Measurements from ENCODE around the gene CORO2B. TPM values are rescaled to one million over a fixed set of nuclear protein-coding genes. Genes with fewer than 3 reads are reported as not detected.

CORO2B gene
- total RNA-seq, 1 donor from 2014 or later: 21.3 TPM

DNA sequence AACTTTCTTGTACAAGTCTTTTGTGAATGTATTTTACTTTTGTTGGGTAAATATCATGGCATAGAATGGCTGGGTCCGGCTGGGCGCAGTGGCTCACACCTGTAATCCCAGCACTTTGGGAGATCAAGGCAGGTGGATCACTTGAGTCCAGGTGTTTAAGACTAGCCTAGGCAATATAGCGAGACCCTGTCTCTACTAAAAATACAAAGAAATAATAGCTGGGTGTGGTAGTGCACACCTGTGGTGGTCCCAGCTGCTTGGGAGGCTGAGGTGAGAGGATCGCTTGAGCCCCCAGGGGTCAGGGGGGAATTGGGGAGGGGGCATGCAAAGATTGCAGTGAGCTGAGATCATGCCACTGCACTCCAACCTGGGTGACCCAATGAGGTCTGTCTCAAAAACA, 189.0 kb downstream of the CORO2B start:
- H3K4me3 Mint-ChIP-seq: no peak overlapping the region
- H3K27me3 Mint-ChIP-seq (ENCODE audit: low read depth): peaks cover 2% of the 10 kb centered on the region
- peaks cover 12% of the 10 kb centered on the region for H3K4me1 Mint-ChIP-seq
- peaks cover 3% of the 10 kb centered on the region for H3K9me3 Mint-ChIP-seq
- H3K27ac Mint-ChIP-seq (ENCODE audit: unreplicated experiment): no peak overlapping the region
- no peak for DNase-seq (ENCODE audit: low read depth, low spot score)
- H3K36me3 Mint-ChIP-seq (ENCODE audit: low read depth): no peaks in the 10 kb centered on the region
- TF ChIP-seq, protein P1, sequence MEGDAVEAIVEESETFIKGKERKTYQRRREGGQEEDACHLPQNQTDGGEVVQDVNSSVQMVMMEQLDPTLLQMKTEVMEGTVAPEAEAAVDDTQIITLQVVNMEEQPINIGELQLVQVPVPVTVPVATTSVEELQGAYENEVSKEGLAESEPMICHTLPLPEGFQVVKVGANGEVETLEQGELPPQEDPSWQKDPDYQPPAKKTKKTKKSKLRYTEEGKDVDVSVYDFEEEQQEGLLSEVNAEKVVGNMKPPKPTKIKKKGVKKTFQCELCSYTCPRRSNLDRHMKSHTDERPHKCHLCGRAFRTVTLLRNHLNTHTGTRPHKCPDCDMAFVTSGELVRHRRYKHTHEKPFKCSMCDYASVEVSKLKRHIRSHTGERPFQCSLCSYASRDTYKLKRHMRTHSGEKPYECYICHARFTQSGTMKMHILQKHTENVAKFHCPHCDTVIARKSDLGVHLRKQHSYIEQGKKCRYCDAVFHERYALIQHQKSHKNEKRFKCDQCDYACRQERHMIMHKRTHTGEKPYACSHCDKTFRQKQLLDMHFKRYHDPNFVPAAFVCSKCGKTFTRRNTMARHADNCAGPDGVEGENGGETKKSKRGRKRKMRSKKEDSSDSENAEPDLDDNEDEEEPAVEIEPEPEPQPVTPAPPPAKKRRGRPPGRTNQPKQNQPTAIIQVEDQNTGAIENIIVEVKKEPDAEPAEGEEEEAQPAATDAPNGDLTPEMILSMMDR (conservative IDR thresholded peaks at IDR 0.05): no peak

DNA sequence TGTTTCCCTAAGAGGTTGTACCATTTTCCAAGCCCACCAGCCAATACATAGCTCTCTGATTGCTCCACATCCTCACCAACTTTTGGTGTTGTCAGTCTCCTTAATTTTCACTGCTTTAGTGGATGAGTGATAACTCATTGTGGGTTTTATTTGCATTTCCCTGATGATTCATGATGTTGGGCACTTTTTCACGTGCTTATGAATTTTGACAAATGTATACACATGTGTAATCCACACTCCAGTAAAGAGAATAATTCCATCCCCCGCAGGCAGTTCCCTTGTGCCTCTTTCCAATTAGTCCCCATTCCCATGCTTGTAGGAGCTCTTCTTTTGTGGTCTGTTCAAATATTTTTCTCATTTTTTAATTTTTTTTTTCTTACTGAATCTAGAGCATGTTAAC, 189.5 kb downstream of the CORO2B start:
- DNase-seq (ENCODE audit: low read depth, low spot score): no peak
- Mint-ChIP-seq H3K36me3 (ENCODE audit: low read depth) (no peaks in the 10 kb centered on the region), H3K4me3 (no peak overlapping the region), H3K27ac (ENCODE audit: unreplicated experiment) (no peak overlapping the region), H3K4me1 (peaks cover 12% of the 10 kb centered on the region), H3K9me3 (peaks cover 3% of the 10 kb centered on the region), H3K27me3 (ENCODE audit: low read depth) (peaks cover under 1% of the 10 kb centered on the region)
- TF ChIP-seq, protein P1 (conservative IDR thresholded peaks at IDR 0.05): no peak

DNA sequence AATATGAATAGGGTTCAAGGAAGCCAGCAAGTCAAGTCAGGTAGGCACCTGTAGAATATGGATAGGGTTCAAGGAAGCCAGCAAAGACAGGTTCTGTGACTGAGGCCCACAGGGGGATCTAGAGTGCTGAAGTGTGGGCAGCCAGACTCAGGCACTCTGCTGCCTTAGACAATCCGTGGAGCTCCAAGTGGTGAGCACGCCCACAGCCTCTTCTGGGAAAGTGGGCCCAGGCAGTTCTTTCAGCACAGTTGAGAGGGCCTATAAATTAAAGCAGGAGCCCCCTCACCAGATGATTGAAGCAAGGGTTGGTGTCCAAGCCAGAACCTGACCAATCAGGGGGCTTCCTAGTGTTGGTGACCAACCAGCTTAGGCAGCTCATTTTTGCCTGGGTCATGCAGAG, 190.9 kb downstream of the CORO2B start:
- Mint-ChIP-seq H3K27ac (ENCODE audit: unreplicated experiment) (no peak overlapping the region), H3K27me3 (ENCODE audit: low read depth) (no peaks in the 10 kb centered on the region), H3K9me3 (peaks cover 5% of the 10 kb centered on the region), H3K4me3 (no peak overlapping the region), H3K4me1 (peaks cover 12% of the 10 kb centered on the region), H3K36me3 (ENCODE audit: low read depth) (peaks cover 3% of the 10 kb centered on the region)
- TF ChIP-seq, protein P1 (conservative IDR thresholded peaks at IDR 0.05): no peak
- no peak for DNase-seq (ENCODE audit: low read depth, low spot score)

DNA sequence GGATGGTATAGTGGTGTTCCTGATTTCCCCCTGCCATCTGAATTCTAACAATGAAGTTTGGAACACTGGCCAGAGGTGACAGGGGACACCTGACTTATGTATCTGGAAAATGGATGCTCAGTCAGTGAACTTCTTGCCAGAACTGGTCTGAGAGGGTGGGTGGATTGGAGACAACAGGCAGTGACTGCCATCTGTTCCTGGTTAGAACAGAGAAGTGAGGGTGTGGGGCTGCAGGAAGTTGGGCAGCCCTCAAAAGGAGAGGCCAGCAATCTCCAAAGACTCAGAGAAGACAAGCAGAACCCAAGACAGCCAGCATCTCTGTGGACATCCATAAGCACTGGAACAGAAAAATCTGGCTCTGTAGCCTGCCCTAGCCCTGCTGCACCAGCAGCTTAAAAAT, 191.4 kb downstream of the CORO2B start:
- no peak for DNase-seq (ENCODE audit: low read depth, low spot score)
- no peak overlapping the region for H3K27ac Mint-ChIP-seq (ENCODE audit: unreplicated experiment)
- TF ChIP-seq, protein P1 (conservative IDR thresholded peaks at IDR 0.05): no peak
- H3K27me3 Mint-ChIP-seq (ENCODE audit: low read depth): no peaks in the 10 kb centered on the region
- peaks cover 12% of the 10 kb centered on the region for H3K4me1 Mint-ChIP-seq
- H3K4me3 Mint-ChIP-seq: no peak overlapping the region
- peaks cover 5% of the 10 kb centered on the region for H3K9me3 Mint-ChIP-seq
- H3K36me3 Mint-ChIP-seq (ENCODE audit: low read depth): peaks cover 3% of the 10 kb centered on the region

DNA sequence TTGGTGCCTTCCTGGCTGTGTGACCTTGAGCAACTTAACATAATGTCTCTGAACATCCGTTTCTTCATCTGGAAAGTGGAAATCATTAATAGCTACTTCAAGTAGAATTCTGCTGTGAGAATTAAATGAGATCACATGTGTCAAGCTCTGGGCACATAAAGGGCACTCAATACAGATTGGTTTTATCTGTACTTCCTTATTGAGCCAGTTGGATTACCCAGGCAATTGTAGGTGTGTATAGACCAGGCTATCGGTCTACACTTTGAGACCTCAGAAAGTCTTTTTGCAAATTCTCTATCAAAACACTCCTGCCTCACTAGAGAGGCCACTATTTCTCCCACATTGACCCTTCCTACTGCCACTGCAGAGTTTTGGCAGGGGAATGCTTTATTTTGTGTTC, 194.2 kb downstream of the CORO2B start:
- Mint-ChIP-seq H3K36me3 (ENCODE audit: low read depth) (peaks cover 16% of the 10 kb centered on the region), H3K9me3 (peaks cover 5% of the 10 kb centered on the region), H3K4me1 (peaks cover 12% of the 10 kb centered on the region), H3K27ac (ENCODE audit: unreplicated experiment) (no peak overlapping the region), H3K4me3 (no peak overlapping the region), H3K27me3 (ENCODE audit: low read depth) (no peaks in the 10 kb centered on the region)
- DNase-seq (ENCODE audit: low read depth, low spot score): no peak
- TF ChIP-seq, protein P1 (conservative IDR thresholded peaks at IDR 0.05): no peak

DNA sequence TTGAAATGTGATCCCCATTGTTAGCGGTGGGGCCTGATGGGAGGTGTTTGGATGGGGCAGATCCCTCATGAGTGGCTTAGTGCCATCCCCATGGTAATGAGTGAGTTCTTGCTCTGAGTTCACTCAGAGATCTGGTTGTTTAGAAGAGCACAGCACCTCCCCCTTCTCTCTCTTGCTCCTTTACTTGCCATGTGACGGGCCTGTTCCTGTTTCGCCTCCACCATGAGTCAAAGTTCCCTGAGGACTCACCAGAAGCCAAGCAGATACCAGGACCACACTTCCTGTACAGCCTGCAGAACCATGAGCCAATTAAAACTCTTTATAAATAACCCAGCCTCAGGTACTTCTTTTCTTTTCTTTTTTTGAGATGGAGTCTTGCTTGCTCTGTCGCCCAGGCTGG, 195.3 kb downstream of the CORO2B start:
- TF ChIP-seq, protein P1 (conservative IDR thresholded peaks at IDR 0.05): no peak
- no peak overlapping the region for H3K4me3 Mint-ChIP-seq
- peaks cover 19% of the 10 kb centered on the region for H3K36me3 Mint-ChIP-seq (ENCODE audit: low read depth)
- H3K27ac Mint-ChIP-seq (ENCODE audit: unreplicated experiment): no peak overlapping the region
- peaks cover 5% of the 10 kb centered on the region for H3K9me3 Mint-ChIP-seq
- no peak for DNase-seq (ENCODE audit: low read depth, low spot score)
- H3K27me3 Mint-ChIP-seq (ENCODE audit: low read depth): no peaks in the 10 kb centered on the region
- H3K4me1 Mint-ChIP-seq: peaks cover 12% of the 10 kb centered on the region

Data from neural crest cell (in vitro differentiated cells).